Measurements from ENCODE around the gene MEF2C.
"Not testable (repeated sequence)": the region's sequence is repeated elsewhere in the genome, so short reads cannot be mapped to it uniquely, and the experiment has no call there.

MEF2C gene

DNA sequence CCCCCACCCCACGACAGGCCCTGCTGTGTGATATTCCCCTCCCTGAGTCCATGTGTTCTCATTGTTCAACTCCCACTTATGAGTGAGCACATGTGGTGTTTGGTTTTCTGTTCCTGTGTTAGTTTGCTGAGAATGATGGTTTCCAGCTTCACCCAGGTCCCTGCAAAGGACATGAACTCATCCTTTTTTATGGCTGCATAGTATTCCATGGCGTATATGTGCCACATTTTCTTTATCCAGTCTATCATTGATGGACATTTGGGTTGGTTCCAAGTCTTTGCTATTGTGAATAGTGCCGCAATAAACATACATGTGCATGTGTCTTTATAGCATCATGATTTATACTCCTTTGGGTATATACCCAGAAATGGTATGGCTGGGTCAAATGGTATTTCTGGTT is 89.2 kb downstream of the MEF2C start:
- not testable (repeated sequence) for DNase-seq

DNA sequence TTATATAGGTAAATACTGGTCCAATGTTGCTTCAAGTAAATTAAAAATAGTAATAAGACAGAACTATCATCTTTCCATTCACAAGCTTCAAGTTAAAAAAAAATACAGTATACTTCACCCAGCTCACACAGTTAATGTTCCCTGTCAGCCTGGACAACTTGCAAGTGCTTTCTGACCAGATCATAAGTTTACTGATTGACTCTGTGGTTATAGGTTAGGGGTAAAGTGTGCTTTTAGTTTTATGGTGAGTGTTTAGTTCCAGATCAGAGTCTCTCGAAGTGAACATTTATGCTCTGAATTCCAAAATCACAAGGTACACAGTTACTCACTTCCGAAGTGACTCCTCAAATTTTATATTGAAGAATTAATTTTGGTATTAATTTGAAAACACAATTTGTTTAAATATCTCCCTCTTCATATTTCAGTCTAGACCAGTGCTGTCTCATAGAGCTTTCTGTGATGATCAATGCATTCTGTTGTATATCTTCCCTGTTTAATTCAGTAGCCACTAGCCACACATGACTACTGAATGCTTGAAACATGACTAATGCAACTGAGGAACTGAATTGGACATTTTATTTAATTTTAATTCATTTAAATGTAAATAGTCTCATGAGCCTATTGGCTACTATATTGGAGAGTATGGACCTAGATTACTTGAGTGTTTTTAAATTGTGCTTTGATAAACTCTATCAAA is 90.7 kb downstream of the MEF2C start:
- no peak for DNase-seq

GRCh38 chr5:88787856-88788255 is 95.1 kb downstream of the MEF2C start:
- no peak for DNase-seq

- DNase-seq = no peak
Observed at GRCh38 chr5:88786789-88787188, 96.2 kb downstream of the MEF2C start.

DNA sequence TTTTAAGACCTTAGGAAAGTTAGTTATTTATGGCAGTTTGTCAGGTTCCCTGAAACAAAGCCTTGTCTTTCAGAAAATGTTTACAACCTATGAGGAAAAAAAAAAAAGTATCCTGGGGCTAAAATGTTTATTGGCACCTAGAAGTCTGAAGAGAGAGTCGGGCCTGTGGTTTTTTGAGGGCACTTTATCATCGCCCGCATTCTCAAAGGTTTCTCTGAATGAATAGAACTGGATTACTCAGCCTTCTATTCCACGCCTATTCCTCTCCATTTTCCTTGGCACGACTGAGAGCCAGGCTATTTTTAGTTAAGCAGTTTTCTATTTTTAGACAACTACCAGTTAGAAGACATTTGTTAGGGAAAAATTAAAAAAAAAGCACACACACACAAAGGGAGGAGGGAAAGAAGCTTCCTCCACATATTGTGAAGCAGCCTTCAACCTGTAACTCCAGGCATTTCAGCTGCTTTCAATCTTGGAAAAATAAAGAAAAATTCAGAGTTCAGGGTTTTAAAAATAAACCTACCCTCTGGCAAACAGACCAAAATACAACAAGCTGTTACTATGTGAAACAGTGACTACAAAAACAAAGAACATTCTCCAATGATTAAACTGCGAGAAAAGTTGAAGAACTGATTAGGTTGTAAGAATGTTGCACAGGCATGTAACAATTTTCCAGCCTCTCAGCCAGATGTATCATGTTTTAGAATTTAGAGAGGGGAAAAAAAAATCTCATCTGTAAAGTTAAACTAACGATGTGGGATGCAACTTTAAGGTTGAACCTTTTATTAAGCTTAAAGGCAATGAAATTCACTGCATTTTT is 97.0 kb downstream of the MEF2C start:
- no peak for DNase-seq

DNA sequence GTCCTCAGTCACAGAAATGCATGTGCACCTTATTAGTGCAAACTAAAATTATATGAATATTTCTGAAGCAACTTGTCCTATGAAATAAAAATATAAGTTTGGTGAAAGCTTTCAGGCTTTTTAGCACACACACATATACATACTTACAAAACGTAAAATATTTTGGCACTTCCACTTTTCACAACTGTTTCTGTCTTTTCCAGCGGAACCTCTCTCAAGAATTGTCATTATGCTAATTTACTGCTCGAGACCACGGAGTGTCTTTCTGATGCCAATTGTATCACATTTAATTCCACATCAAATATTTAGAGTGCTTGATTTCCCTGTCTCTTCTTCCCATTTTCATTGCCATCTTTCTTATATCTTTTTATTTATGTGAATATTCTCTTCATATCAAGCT is 100.4 kb downstream of the MEF2C start:
- DNase-seq = no peak

DNA sequence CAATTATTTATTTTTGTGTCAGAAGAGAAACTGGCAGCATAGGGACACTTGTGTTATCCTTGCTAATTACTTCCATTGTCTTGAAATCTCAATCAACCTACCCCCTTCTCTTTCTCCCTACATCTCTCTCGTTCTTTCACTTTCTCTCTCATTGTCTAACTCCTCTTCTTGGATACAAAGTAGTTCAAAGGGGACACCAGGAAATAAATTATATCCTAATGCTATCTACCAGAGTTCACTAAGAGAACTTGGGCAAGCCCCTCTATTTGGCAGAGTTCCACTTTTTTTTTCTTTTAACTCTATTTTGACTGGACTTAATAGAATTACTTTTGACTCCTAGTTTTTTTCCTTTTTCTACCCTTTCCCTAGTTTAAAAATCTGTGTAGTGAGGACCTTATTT is 102.2 kb downstream of the MEF2C start:
- no peak for DNase-seq

- DNase-seq = no peak
Observed at GRCh38 chr5:88778736-88779135, 104.2 kb downstream of the MEF2C start.

DNA sequence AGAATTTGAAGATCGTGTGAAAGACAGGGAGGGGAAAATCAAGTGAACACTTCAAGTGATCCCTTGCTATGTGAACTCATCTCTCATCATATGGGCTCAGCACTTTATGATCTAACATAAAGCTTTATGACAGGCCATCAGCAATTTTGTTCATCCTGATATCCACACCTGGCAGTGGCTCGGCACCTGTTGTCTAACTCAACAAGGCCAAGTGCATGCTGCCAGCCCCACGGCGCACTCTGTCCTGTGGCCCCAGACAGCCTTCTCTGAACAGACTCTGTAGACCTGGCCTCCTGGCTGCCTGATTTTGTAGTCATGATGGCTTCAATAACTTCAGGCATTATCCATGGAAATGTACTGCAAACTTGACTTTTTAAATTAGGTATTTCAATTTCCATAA is 106.3 kb downstream of the MEF2C start:
- no peak for DNase-seq

GRCh38 chr5:88772831-88773230 is 110.2 kb downstream of the MEF2C start:
- no peak for DNase-seq

- no peak for DNase-seq
Observed at GRCh38 chr5:88772047-88772446, 110.9 kb downstream of the MEF2C start.

GRCh38 chr5:88770276-88771257 is 112.4 kb downstream of the MEF2C start:
- no peak for DNase-seq

GRCh38 chr5:88769165-88769564 is 113.8 kb downstream of the MEF2C start:
- DNase-seq = no peak

DNA sequence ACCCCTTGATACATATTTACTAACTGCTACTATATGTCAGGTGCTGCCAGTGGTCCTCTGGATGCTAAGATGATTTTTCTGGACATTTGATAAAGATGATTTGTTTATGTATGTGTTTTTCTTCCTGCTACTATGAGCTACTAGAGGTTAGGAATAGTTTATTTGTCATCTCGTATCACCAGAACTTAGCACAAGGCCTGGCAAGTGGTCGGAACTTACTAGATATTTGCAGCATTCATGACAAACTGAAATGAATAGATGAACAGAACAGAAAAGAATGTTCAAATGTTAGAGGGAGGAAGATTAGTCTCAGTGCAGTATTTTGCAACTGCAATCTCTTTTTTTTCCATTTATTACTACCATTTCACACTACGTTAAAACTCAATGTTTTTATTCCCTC is 114.6 kb downstream of the MEF2C start:
- no peak for DNase-seq

DNA sequence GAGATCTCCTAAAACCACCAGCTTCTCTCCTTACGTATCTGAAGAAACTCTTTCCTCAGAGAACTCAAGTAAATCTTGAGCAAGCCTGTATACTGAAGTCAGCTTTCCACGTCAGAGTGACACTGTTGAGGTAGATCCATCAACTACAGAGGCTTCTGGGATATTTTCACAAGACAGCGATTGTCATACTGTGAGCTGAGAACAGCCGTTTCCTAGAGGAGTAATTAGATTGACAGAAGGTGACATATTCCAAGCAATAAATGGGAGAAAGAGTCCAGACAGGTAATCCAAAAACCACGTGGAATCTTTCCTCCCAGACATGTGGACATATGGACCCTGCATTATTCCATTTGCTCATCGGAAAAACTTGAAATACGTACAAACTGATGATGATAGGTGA is 117.2 kb downstream of the MEF2C start:
- DNase-seq = no peak

GRCh38 chr5:88765171-88765570 is 117.8 kb downstream of the MEF2C start:
- DNase-seq = no peak

DNA sequence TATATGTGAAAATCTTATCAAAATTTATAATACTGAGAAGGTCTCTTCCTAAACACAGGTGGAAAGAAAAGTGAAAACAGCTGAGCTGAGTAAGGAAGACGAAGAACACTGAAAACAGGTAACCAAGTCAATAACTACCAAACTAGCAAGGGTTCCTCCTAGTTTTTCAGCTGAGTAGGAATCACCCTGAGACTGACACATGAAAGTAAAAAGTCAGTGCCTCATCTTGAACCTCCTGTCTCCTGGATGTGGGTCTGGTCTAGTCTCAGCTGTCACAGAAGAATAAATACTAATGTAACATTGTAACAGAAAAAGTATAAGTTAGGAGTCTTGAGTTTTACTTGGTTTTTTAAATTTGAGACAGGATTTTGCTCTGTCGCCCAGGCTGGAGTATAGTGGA is 121.0 kb downstream of the MEF2C start:
- DNase-seq = no peak

DNA sequence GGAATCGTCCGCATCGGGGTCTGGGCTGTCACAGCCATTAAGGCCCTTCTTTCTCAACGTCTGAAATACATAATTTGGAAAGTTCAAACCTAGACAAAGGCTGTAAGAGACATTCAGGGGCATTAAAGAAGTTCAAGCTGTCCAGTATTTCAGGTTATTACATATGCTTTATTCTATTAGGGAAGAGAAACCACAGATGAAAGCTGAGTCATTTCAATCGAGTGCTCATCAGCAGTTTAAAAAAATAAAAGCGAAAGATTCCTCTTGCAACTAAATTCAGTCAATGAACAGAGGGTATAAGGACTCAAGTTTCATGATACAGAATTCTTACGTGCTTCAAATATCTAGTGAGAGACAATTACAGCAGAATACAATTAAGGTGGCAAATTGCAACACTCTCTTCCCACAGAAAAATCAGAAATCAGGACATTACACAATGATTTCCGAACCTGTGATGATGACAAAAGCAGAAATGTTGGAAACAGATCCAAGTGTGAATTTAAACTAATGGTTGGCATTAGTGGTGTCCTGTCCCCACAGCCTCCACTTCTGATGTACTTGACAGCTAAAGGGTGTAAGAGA is 121.6 kb downstream of the MEF2C start:
- DNase-seq = no peak

DNA sequence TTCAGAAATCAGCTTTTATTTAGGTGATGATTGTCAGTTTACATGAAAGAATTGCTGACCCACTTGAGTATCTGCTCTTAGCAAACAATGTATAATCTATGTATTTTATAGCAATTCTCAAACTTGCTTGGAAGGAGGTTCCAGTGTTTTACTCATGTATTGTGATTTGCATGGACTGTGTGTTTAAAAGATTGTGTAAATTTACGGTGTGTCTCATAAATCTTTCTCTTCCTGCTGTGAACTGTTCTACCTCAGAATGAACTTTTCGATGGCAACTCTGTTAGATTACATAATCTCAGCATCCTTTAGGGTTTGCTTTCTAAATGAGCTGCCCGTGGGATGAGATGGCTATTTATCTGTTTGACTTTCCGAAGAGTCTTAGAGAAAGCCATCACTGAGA is 122.5 kb downstream of the MEF2C start:
- no peak for DNase-seq

GRCh38 chr5:88758591-88758990 is 124.4 kb downstream of the MEF2C start:
- no peak for DNase-seq

GRCh38 chr5:88758184-88758583 is 124.8 kb downstream of the MEF2C start:
- no peak for DNase-seq

DNA sequence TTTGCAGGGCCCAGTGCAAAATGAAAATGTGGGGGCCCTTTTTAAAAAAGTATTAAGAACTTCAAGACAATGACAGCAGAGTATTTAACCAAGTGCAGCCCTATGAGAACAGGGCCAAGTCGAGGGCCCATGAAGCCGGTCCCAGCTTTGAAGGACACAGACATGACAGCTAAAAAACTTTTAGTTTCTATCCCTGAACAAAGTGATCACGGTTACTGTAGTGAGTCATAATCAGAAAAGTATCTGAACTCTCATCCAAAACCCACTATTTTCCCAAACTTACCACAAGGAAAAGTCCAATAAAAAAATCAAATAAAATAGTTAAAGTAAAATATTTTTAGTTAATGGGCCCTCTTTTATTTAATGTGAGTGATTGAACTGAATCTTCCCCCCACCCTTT is 126.0 kb downstream of the MEF2C start:
- DNase-seq = no peak

DNA sequence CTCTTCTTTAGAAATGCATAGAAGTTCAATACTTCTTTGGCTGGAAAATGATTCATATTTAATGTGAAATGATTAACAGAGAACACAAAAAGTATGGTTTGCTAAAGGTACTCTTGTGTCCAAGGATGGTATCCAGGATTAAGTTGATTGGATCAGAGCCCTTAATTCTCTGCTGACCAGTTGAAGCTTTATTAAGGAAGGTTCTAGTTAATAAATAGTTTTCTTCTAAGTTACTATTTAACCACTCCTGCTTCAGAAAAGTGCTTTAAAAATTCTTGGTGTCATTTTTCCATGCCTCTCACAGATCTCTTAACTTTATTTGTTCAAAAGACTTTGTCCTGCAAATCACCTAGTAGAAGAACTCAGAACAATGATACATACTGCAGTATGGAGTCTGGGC is 134.3 kb downstream of the MEF2C start:
- DNase-seq = no peak
